CD4-positive, alpha-beta T cell treated with Interferon alpha-2 for 1 hour (primary cell): ENCODE data around the gene SUPT3H.
"Not testable (repeated sequence)": the region's sequence is repeated elsewhere in the genome, so short reads cannot be mapped to it uniquely, and the experiment has no call there.

Source experiments
- DNase-seq, 2 donors: peaks; one replicate each; pipeline ENCODE4 v3.0.0-alpha.2; 2020 to 2022

Gene SUPT3H

GRCh38 chr6:45253453-45253852, 124.3 kb downstream of the SUPT3H start:
- no peak for DNase-seq

- no peak for DNase-seq
Measured at GRCh38 chr6:45231660-45232059, 146.1 kb downstream of the SUPT3H start.

- no peak for DNase-seq
Measured at GRCh38 chr6:45229416-45229815, 148.3 kb downstream of the SUPT3H start.

- DNase-seq, result no peak
Measured at GRCh38 chr6:45226081-45226480, 151.7 kb downstream of the SUPT3H start.

- DNase-seq, result no peak
Measured at GRCh38 chr6:45222380-45222779, 155.4 kb downstream of the SUPT3H start.

GRCh38 chr6:45215759-45216158, 162.0 kb downstream of the SUPT3H start:
- DNase-seq, result no peak

- DNase-seq, result no peak
Measured at GRCh38 chr6:45212976-45213375, 164.8 kb downstream of the SUPT3H start.

- DNase-seq, result no peak
Measured at GRCh38 chr6:45209762-45210161, 168.0 kb downstream of the SUPT3H start.

GRCh38 chr6:45206793-45207492, 170.8 kb downstream of the SUPT3H start:
- DNase-seq, result no peak

GRCh38 chr6:45201484-45201883, 176.2 kb downstream of the SUPT3H start:
- DNase-seq, result no peak

GRCh38 chr6:45200510-45200909, 177.2 kb downstream of the SUPT3H start:
- DNase-seq, result no peak

- no peak for DNase-seq
Measured at GRCh38 chr6:45199554-45199953, 178.2 kb downstream of the SUPT3H start.

GRCh38 chr6:45196121-45196520, 181.6 kb downstream of the SUPT3H start:
- no peak for DNase-seq

- DNase-seq, result no peak
Measured at GRCh38 chr6:45195137-45195536, 182.6 kb downstream of the SUPT3H start.

- no peak for DNase-seq
Measured at GRCh38 chr6:45192556-45192955, 185.2 kb downstream of the SUPT3H start.

- DNase-seq, result no peak
Measured at GRCh38 chr6:45191414-45191813, 186.3 kb downstream of the SUPT3H start.

GRCh38 chr6:45187836-45188235, 189.9 kb downstream of the SUPT3H start:
- DNase-seq, result no peak

- no peak for DNase-seq
Measured at GRCh38 chr6:45185403-45186251, 192.1 kb downstream of the SUPT3H start.

GRCh38 chr6:45184937-45185336, 192.8 kb downstream of the SUPT3H start:
- no peak for DNase-seq

- no peak for DNase-seq
Measured at GRCh38 chr6:45184040-45184439, 193.7 kb downstream of the SUPT3H start.

GRCh38 chr6:45176373-45176772, 201.4 kb downstream of the SUPT3H start:
- not testable (repeated sequence) for DNase-seq

GRCh38 chr6:45175272-45175671, 202.5 kb downstream of the SUPT3H start:
- DNase-seq, result no peak

- DNase-seq, result no peak
Measured at GRCh38 chr6:45174045-45174444, 203.7 kb downstream of the SUPT3H start.

- DNase-seq, result no peak
Measured at GRCh38 chr6:45171380-45171779, 206.4 kb downstream of the SUPT3H start.
